ENCODE results near the gene PROC. TPM values are rescaled to one million over a fixed set of nuclear protein-coding genes. Genes with fewer than 3 reads are reported as not detected.

PROC gene
- total and polyA plus RNA-seq, 5 donors: 0.18 TPM; not detected in 4

DNA sequence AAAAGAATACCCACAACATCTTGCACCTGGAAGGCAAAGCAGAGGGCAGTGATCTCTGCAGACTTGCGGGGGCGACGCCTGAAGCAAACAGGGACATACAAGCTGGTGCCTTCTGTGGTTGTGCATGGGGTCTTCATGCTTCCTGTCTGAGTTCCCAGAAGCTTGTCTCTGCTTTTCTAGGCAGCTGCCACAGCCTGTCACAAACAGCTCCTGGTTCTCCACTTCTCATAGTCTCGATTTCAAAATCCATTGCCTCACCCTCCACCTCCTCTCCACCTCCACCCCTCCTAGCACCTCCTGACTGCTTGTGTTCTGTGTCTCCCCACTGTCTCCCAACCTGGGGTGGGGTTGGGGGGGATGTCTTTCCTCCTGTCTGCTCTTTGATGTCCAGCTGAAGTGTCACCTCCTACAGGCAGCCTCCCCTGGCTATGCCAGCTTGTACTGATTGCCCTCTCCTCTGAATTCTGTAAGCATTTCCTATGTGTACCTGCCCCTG is 1.7 kb upstream of the PROC start:
- WGBS: 26% methylated on average over 4 of the region's 4 CpGs
- H3K4me1 ChIP-seq (ENCODE audit: control insufficient read depth, insufficient read depth, low read length): no peaks in the 10 kb centered on the region
- H3K4me3 ChIP-seq (ENCODE audit: low read length): peak overlapping the region; percentile 34
- H3K27me3 ChIP-seq (ENCODE audit: control insufficient read depth, insufficient read depth): no peaks in the 10 kb centered on the region
- intact Hi-C loops (cut with DNase I): loop anchor here in 2 of 4 donors (10.0 kb wide), 2 partner anchors 52 to 72 kb away; no protein-coding TSS in a partner anchor
- DNase-seq (no peak), ATAC-seq (no peak)
- H3K27ac ChIP-seq (ENCODE audit: low read length): no peak overlapping the region
- no peaks in the 10 kb centered on the region for H3K9me3 ChIP-seq (ENCODE audit: control insufficient read depth, low read length)

DNA sequence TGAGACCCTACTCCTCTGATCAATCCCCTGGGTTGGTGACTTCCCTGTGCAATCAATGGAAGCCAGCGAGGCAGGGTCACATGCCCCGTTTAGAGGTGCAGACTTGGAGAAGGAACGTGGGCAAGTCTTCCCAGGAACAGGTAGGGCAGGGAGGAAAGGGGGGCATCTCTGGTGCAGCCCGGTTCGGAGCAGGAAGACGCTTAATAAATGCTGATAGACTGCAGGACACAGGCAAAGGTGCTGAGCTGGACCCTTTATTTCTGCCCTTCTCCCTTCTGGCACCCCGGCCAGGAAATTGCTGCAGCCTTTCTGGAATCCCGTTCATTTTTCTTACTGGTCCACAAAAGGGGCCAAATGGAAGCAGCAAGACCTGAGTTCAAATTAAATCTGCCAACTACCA is 821 bp upstream of the PROC start:
- H3K9me3 ChIP-seq (ENCODE audit: control insufficient read depth, low read length): no peaks in the 10 kb centered on the region
- intact Hi-C loops (cut with DNase I): loop anchor here in 2 of 4 donors (10.0 kb wide), 2 partner anchors 53 to 73 kb away; no protein-coding TSS in a partner anchor
- no peak overlapping the region for H3K27ac ChIP-seq (ENCODE audit: low read length)
- no peaks in the 10 kb centered on the region for H3K4me1 ChIP-seq (ENCODE audit: control insufficient read depth, insufficient read depth, low read length)
- DNase-seq (no peak), ATAC-seq (no peak)
- H3K4me3 ChIP-seq (ENCODE audit: low read length): no peak overlapping the region
- 85% methylated on average over 8 of the region's 8 CpGs for WGBS
- no peaks in the 10 kb centered on the region for H3K27me3 ChIP-seq (ENCODE audit: control insufficient read depth, insufficient read depth)

DNA sequence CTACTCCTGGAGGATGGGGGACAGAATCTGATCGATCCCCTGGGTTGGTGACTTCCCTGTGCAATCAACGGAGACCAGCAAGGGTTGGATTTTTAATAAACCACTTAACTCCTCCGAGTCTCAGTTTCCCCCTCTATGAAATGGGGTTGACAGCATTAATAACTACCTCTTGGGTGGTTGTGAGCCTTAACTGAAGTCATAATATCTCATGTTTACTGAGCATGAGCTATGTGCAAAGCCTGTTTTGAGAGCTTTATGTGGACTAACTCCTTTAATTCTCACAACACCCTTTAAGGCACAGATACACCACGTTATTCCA is 844 bp downstream of the PROC start:
- WGBS: 91% methylated on average over 4 of the region's 4 CpGs
- H3K4me1 ChIP-seq (ENCODE audit: control insufficient read depth, insufficient read depth, low read length): peaks cover 4% of the 10 kb centered on the region
- H3K27me3 ChIP-seq (ENCODE audit: control insufficient read depth, insufficient read depth): no peaks in the 10 kb centered on the region
- H3K9me3 ChIP-seq (ENCODE audit: control insufficient read depth, low read length): no peaks in the 10 kb centered on the region
- no peak overlapping the region for H3K4me3 ChIP-seq (ENCODE audit: low read length)
- ATAC-seq (no peak), DNase-seq (no peak)
- H3K27ac ChIP-seq (ENCODE audit: low read length): no peak overlapping the region
- intact Hi-C loops (cut with DNase I): loop anchor here in 2 of 4 donors (10.0 kb wide), 2 partner anchors 54 to 74 kb away; no protein-coding TSS in a partner anchor

DNA sequence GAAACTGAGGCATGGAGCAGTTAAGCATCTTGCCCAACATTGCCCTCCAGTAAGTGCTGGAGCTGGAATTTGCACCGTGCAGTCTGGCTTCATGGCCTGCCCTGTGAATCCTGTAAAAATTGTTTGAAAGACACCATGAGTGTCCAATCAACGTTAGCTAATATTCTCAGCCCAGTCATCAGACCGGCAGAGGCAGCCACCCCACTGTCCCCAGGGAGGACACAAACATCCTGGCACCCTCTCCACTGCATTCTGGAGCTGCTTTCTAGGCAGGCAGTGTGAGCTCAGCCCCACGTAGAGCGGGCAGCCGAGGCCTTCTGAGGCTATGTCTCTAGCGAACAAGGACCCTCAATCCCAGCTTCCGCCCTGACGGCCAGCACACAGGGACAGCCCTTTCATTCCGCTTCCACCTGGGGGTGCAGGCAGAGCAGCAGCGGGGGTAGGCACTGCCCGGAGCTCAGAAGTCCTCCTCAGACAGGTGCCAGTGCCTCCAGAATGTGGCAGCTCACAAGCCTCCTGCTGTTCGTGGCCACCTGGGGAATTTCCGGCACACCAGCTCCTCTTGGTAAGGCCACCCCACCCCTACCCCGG is 1.3 kb downstream of the PROC start:
- 80% methylated on average over 15 of the region's 15 CpGs for WGBS
- no peak for DNase-seq
- ATAC-seq: no peak
- no peaks in the 10 kb centered on the region for H3K9me3 ChIP-seq (ENCODE audit: control insufficient read depth, low read length)
- no peak overlapping the region for H3K27ac ChIP-seq (ENCODE audit: low read length)
- intact Hi-C loops (cut with DNase I): loop anchor here in 2 of 4 donors (10.0 kb wide), 2 partner anchors 55 to 75 kb away; no protein-coding TSS in a partner anchor
- peaks cover 4% of the 10 kb centered on the region for H3K4me1 ChIP-seq (ENCODE audit: control insufficient read depth, insufficient read depth, low read length)
- no peak overlapping the region for H3K4me3 ChIP-seq (ENCODE audit: low read length)
- H3K27me3 ChIP-seq (ENCODE audit: control insufficient read depth, insufficient read depth): no peaks in the 10 kb centered on the region

DNA sequence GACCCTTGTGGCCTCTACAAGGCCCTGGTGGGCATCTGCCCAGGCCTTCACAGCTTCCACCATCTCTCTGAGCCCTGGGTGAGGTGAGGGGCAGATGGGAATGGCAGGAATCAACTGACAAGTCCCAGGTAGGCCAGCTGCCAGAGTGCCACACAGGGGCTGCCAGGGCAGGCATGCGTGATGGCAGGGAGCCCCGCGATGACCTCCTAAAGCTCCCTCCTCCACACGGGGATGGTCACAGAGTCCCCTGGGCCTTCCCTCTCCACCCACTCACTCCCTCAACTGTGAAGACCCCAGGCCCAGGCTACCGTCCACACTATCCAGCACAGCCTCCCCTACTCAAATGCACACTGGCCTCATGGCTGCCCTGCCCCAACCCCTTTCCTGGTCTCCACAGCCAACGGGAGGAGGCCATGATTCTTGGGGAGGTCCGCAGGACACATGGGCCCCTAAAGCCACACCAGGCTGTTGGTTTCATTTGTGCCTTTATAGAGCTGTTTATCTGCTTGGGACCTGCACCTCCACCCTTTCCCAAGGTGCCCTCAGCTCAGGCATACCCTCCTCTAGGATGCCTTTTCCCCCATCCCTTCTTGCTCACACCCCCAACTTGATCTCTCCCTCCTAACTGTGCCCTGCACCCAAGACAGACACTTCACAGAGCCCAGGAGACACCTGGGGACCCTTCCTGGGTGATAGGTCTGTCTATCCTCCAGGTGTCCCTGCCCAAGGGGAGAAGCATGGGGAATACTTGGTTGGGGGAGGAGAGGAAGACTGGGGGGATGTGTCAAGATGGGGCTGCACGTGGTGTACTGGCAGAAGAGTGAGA is 2.0 kb downstream of the PROC start:
- Histone ChIP-seq H3K4me1 (ENCODE audit: control insufficient read depth, insufficient read depth, low read length) (peaks cover 4% of the 10 kb centered on the region), H3K27me3 (ENCODE audit: control insufficient read depth, insufficient read depth) (no peaks in the 10 kb centered on the region), H3K4me3 (ENCODE audit: low read length) (no peak overlapping the region), H3K27ac (ENCODE audit: low read length) (no peak overlapping the region), H3K9me3 (ENCODE audit: control insufficient read depth, low read length) (no peaks in the 10 kb centered on the region)
- 71% methylated on average over 8 of the region's 8 CpGs for WGBS
- no peak for ATAC-seq
- intact Hi-C loops (cut with DNase I): no loop called here
- DNase-seq: peak in 1 of 3 donors; percentile 24

DNA sequence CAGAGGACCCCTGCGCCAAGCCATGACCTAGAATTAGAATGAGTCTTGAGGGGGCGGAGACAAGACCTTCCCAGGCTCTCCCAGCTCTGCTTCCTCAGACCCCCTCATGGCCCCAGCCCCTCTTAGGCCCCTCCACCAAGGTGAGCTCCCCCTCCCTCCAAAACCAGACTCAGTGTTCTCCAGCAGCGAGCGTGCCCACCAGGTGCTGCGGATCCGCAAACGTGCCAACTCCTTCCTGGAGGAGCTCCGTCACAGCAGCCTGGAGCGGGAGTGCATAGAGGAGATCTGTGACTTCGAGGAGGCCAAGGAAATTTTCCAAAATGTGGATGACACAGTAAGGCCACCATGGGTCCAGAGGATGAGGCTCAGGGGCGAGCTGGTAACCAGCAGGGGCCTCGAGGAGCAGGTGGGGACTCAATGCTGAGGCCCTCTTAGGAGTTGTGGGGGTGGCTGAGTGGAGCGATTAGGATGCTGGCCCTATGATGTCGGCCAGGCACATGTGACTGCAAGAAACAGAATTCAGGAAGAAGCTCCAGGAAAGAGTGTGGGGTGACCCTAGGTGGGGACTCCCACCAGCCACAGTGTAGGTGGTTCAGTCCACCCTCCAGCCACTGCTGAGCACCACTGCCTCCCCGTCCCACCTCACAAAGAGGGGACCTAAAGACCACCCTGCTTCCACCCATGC is 3.0 kb downstream of the PROC start:
- intact Hi-C loops (cut with DNase I): no loop called here
- H3K27ac ChIP-seq (ENCODE audit: low read length): no peak overlapping the region
- no peaks in the 10 kb centered on the region for H3K27me3 ChIP-seq (ENCODE audit: control insufficient read depth, insufficient read depth)
- WGBS: 88% methylated on average over 15 of the region's 15 CpGs
- H3K4me3 ChIP-seq (ENCODE audit: low read length): no peak overlapping the region
- H3K9me3 ChIP-seq (ENCODE audit: control insufficient read depth, low read length): no peaks in the 10 kb centered on the region
- peak in 1 of 3 donors; percentile 21 for DNase-seq
- peaks cover 4% of the 10 kb centered on the region for H3K4me1 ChIP-seq (ENCODE audit: control insufficient read depth, insufficient read depth, low read length)
- ATAC-seq: no peak

DNA sequence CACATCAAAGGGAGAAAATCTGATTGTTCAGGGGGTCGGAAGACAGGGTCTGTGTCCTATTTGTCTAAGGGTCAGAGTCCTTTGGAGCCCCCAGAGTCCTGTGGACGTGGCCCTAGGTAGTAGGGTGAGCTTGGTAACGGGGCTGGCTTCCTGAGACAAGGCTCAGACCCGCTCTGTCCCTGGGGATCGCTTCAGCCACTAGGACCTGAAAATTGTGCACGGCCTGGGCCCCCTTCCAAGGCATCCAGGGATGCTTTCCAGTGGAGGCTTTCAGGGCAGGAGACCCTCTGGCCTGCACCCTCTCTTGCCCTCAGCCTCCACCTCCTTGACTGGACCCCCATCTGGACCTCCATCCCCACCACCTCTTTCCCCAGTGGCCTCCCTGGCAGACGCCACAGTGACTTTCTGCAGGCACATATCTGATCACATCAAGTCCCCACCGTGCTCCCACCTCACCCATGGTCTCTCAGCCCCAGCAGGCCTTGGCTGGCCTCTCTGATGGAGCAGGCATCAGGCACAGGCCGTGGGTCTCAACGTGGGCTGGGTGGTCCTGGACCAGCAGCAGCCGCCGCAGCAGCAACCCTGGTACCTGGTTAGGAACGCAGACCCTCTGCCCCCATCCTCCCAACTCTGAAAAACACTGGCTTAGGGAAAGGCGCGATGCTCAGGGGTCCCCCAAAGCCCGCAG is 3.8 kb downstream of the PROC start:
- no peak overlapping the region for H3K27ac ChIP-seq (ENCODE audit: low read length)
- intact Hi-C loops (cut with DNase I): no loop called here
- H3K27me3 ChIP-seq (ENCODE audit: control insufficient read depth, insufficient read depth): no peaks in the 10 kb centered on the region
- H3K4me3 ChIP-seq (ENCODE audit: low read length): no peak overlapping the region
- WGBS: 68% methylated on average over 16 of the region's 16 CpGs
- H3K9me3 ChIP-seq (ENCODE audit: control insufficient read depth, low read length): no peaks in the 10 kb centered on the region
- peaks cover 4% of the 10 kb centered on the region for H3K4me1 ChIP-seq (ENCODE audit: control insufficient read depth, insufficient read depth, low read length)
- ATAC-seq (no peak), DNase-seq (peak in 1 of 3 donors; percentile 44)

DNA sequence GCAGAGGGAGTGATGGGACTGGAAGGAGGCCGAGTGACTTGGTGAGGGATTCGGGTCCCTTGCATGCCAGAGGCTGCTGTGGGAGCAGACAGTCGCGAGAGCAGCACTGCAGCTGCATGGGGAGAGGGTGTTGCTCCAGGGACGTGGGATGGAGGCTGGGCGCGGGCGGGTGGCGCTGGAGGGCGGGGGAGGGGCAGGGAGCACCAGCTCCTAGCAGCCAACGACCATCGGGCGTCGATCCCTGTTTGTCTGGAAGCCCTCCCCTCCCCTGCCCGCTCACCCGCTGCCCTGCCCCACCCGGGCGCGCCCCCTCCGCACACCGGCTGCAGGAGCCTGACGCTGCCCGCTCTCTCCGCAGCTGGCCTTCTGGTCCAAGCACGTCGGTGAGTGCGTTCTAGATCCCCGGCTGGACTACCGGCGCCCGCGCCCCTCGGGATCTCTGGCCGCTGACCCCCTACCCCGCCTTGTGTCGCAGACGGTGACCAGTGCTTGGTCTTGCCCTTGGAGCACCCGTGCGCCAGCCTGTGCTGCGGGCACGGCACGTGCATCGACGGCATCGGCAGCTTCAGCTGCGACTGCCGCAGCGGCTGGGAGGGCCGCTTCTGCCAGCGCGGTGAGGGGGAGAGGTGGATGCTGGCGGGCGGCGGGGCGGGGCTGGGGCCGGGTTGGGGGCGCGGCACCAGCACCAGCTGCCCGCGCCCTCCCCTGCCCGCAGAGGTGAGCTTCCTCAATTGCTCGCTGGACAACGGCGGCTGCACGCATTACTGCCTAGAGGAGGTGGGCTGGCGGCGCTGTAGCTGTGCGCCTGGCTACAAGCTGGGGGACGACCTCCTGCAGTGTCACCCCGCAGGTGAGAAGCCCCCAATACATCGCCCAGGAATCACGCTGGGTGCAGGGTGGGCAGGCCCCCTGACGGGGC is 4.6 kb downstream of the PROC start:
- peaks cover 4% of the 10 kb centered on the region for H3K4me1 ChIP-seq (ENCODE audit: control insufficient read depth, insufficient read depth, low read length)
- intact Hi-C loops (cut with DNase I): no loop called here
- ATAC-seq: no peak
- H3K27ac ChIP-seq (ENCODE audit: low read length): no peak overlapping the region
- DNase-seq: peak in 1 of 3 donors; percentile 52
- no peaks in the 10 kb centered on the region for H3K9me3 ChIP-seq (ENCODE audit: control insufficient read depth, low read length)
- WGBS: 3% methylated on average over 73 of the region's 73 CpGs
- no peaks in the 10 kb centered on the region for H3K27me3 ChIP-seq (ENCODE audit: control insufficient read depth, insufficient read depth)
- peak overlapping the region; percentile 18 for H3K4me3 ChIP-seq (ENCODE audit: low read length)

DNA sequence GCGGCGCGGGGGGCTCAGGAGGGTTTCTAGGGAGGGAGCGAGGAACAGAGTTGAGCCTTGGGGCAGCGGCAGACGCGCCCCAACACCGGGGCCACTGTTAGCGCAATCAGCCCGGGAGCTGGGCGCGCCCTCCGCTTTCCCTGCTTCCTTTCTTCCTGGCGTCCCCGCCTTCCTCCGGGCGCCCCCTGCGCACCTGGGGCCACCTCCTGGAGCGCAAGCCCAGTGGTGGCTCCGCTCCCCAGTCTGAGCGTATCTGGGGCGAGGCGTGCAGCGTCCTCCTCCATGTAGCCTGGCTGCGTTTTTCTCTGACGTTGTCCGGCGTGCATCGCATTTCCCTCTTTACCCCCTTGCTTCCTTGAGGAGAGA is 5.2 kb downstream of the PROC start:
- 3% methylated on average over 29 of the region's 29 CpGs for WGBS
- H3K9me3 ChIP-seq (ENCODE audit: control insufficient read depth, low read length): no peaks in the 10 kb centered on the region
- peaks cover 4% of the 10 kb centered on the region for H3K4me1 ChIP-seq (ENCODE audit: control insufficient read depth, insufficient read depth, low read length)
- H3K4me3 ChIP-seq (ENCODE audit: low read length): peak overlapping the region; percentile 18
- intact Hi-C loops (cut with DNase I): no loop called here
- no peaks in the 10 kb centered on the region for H3K27me3 ChIP-seq (ENCODE audit: control insufficient read depth, insufficient read depth)
- ATAC-seq (peak in 1 of 2 donors; percentile 18), DNase-seq (peak in 1 of 3 donors; percentile 42)
- no peak overlapping the region for H3K27ac ChIP-seq (ENCODE audit: low read length)

DNA sequence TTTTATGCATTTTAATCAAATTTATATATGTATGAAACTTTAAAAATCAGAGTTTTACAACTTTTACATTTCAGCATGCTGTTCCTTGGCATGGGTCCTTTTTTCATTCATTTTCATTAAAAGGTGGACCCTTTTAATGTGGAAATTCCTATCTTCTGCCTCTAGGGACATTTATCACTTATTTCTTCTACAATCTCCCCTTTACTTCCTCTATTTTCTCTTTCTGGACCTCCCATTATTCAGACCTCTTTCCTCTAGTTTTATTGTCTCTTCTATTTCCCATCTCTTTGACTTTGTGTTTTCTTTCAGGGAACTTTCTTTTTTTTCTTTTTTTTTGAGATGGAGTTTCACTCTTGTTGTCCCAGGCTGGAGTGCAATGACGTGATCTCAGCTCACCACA is 5.7 kb downstream of the PROC start:
- H3K27ac ChIP-seq (ENCODE audit: low read length): no peak overlapping the region
- WGBS: 49% methylated on average over 1 of the region's 1 CpG
- intact Hi-C loops (cut with DNase I): no loop called here
- DNase-seq (no peak), ATAC-seq (no peak)
- no peaks in the 10 kb centered on the region for H3K9me3 ChIP-seq (ENCODE audit: control insufficient read depth, low read length)
- H3K4me3 ChIP-seq (ENCODE audit: low read length): no peak overlapping the region
- no peaks in the 10 kb centered on the region for H3K27me3 ChIP-seq (ENCODE audit: control insufficient read depth, insufficient read depth)
- peaks cover 4% of the 10 kb centered on the region for H3K4me1 ChIP-seq (ENCODE audit: control insufficient read depth, insufficient read depth, low read length)

All from right cardiac atrium (tissue), 5 donors.